ENCODE data around the gene CORO2A.

CORO2A gene

DNA sequence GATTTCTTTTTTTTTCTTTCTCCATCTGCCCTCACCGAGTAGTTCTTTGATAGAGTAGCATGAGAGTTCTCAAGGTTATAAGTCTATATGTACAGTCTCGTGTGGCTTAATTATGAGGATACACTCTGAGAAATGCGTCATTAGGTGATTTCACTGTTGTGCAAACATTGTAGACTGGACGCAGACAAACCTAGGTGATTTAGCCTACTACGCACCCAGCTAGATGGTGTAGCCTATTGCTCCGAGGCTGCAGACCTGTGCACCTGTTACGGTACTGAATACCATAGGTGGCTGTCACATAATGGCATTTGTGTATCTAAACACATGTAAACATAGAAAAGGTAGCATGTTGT is 26.9 kb upstream of the CORO2A start:
- TF ChIP-seq, protein P1, sequence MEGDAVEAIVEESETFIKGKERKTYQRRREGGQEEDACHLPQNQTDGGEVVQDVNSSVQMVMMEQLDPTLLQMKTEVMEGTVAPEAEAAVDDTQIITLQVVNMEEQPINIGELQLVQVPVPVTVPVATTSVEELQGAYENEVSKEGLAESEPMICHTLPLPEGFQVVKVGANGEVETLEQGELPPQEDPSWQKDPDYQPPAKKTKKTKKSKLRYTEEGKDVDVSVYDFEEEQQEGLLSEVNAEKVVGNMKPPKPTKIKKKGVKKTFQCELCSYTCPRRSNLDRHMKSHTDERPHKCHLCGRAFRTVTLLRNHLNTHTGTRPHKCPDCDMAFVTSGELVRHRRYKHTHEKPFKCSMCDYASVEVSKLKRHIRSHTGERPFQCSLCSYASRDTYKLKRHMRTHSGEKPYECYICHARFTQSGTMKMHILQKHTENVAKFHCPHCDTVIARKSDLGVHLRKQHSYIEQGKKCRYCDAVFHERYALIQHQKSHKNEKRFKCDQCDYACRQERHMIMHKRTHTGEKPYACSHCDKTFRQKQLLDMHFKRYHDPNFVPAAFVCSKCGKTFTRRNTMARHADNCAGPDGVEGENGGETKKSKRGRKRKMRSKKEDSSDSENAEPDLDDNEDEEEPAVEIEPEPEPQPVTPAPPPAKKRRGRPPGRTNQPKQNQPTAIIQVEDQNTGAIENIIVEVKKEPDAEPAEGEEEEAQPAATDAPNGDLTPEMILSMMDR (IDR thresholded peaks at IDR 0.05; ENCODE audit: low read depth, low read length): no peak
- no peak overlapping the region for H3K4me3 ChIP-seq (ENCODE audit: low read depth, low read length)

DNA sequence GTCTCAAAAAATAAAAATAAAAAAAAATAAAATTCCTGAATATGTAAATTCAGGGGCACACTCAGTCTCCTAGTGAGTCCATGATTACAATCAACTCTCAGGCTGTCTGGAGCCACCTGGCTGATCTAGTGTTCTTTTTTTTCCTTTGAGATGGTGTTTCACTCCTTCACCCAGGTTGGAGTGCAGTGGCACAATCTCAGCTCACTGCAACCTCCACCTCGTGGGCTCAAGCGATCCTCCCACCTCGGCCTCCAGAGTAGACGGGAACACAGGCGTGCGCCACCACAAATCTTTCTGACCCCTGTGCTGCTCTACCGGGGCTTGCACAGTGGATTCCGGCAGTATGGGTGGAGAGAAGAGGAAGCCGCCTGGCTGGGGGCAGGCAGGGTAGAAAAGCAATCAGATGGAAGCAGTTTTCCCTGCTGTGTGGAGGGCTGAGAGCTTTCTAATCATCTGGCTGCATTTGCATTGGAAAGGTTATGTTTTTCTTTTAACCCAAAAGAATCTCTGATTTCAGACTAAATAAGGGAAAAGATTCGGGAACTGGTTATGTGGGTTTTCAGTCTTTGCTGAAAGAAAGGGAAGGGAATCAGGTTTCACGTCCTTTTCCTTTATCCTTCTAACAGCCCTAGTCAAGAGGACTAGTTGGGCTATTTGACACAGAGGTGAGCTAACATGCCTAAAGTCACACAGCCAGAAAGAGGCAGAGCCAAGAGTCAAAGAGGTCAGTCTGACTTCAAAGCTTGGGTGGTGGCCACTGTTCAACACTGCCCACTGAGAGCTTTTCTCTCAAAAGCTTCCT is 26.3 kb upstream of the CORO2A start:
- TF ChIP-seq, protein P1 (IDR thresholded peaks at IDR 0.05; ENCODE audit: low read depth, low read length): no peak
- H3K4me3 ChIP-seq (ENCODE audit: low read depth, low read length): no peak overlapping the region

DNA sequence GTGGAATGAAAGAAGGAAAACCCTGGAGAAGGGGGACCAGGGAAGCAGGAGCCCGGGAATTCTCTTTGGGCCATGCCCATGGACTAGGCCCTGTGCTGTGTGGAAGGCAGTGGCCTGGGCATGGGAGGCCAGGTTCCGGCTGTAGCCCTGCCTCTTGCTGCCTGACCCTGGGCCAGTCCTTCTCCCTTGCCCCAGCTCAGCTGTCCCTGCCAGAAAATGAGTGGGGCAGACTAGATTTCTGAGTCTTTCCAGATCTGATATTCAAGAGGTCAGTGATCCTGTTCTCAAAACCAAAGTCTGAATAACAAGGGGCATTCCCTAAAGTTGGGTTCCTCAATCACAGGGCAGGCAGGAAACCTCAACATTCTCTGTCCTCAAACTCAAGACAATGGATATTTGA is 24.8 kb upstream of the CORO2A start:
- no peak overlapping the region for H3K4me3 ChIP-seq (ENCODE audit: low read depth, low read length)
- TF ChIP-seq, protein P1 (IDR thresholded peaks at IDR 0.05; ENCODE audit: low read depth, low read length): no peak

DNA sequence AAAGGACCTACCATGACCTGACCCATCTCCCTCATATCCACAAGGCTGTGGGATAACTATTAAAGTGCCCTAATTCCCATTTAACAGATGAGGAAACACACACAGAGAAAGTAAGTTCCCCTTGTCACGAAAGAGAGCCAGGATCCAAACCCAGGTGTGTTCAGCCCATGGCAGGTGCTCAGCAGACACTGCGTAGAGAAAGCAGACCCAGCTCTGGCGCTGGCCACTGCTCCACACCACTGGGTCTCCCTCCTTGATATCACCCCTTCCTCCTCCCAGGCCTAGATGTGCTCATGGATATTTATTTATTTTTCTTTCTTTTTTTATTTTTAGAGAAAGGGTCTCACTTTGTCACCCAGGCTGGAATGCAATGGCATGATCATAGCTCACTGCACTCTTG is 24.0 kb upstream of the CORO2A start:
- TF ChIP-seq, protein P1 (IDR thresholded peaks at IDR 0.05; ENCODE audit: low read depth, low read length): no peak
- H3K4me3 ChIP-seq (ENCODE audit: low read depth, low read length): no peak overlapping the region

DNA sequence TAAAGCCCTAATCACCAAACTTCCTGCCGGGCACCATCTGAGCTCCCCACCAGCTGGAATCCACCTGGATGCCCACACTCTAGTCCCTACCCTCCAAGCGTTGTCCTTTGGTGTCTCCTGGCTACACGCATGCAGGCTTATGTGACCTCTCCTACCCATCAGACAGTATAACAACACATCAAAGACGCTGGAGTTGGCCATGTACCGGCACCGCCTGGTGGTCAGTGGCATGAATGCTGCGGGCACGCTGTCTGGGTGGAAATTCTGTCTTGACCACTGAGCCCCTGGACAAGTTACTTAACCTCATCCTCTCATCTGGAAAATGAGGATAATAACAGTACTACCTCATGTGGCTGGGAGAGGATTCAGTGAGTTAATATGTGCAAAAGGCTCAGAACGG is 23.4 kb upstream of the CORO2A start:
- no peak overlapping the region for H3K4me3 ChIP-seq (ENCODE audit: low read depth, low read length)
- TF ChIP-seq, protein P1 (IDR thresholded peaks at IDR 0.05; ENCODE audit: low read depth, low read length): peak; percentile 51; the same call in 1 of the 2 replicates

DNA sequence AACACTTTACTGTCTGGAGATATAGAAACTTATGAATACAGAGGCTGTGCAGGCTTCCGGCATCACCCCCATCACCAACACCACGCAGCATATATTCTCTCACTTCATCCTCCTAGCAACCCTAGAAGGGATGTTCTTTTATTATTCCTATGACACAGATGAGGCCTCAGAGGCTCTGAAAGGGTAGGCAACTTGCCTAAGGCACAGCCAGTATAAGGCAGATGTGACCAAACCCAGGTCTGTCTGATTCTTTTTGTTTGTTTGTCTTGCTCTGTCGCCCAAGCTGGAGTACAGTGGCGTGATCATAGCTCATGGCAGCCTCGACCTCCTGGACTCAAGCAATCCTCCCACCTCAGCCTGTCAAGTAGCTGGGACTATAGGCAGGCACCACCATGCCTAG is 22.8 kb upstream of the CORO2A start:
- TF ChIP-seq, protein P1 (IDR thresholded peaks at IDR 0.05; ENCODE audit: low read depth, low read length): no peak
- no peak overlapping the region for H3K4me3 ChIP-seq (ENCODE audit: low read depth, low read length)

DNA sequence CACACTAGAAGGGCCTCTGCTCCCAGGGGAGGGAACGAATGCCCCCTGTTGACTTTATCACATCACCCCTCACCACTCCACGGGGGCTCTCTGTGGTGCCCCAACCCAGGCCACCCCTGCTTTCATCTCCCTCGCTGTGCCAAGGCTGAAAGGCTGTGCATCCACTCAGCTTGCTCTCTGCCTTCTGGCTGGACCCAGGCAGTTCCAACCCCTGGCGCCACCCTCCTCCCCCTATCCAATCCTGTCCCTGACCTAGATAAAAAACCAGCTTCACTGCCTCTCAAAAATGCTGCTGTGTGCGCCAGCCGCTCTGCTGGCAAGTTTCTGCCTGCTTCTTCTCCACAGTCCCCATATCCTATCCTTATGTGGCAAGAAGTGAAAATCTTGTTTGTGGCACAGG is 22.4 kb upstream of the CORO2A start:
- TF ChIP-seq, protein P1 (IDR thresholded peaks at IDR 0.05; ENCODE audit: low read depth, low read length): no peak
- no peak overlapping the region for H3K4me3 ChIP-seq (ENCODE audit: low read depth, low read length)
